H1 (cell line): ENCODE measurements around the gene DNAJC5G. TPM values are rescaled to one million over a fixed set of nuclear protein-coding genes. Genes with fewer than 3 reads are reported as not detected.

Experiments
- CTCF ChIA-PET: fragments of 300-600 bp; sonication (Branson Sonifier 250); formaldehyde crosslinking; loops from one replicate; lab custom pipeline; 2021; ENCODE audit not compliant: partially characterized antibody; lab: Charles Lee
- POLR2A ChIA-PET: fragments of 300-600 bp; sonication (Branson Sonifier 250); formaldehyde crosslinking; loops from one replicate; lab custom pipeline; 2021; ENCODE audit warnings: inconsistent platforms; ENCODE audit not compliant: partially characterized antibody; lab: Charles Lee
- DNase-seq, 2 experiments: peaks; one replicate each; pipeline versions ENCODE4 v3.0.0 to v3.0.0-alpha.2; 2010 to 2022; ENCODE audit warnings: low spot score in 2 of 2, low read depth in 1 of 2, mixed read lengths in 1 of 2
- FAIRE-seq: peaks from 2 replicates; lab custom pipeline; 2011; peaks lifted over from hg19 to GRCh38; lab: Jason Lieb, UNC
- H2AFZ ChIP-seq: 2 replicates; pipeline ENCODE4 v1.8.1; 2012; ENCODE audit warnings: low read length, inconsistent platforms
- H2AK5ac ChIP-seq: 2 replicates; pipeline ENCODE4 v1.6.1; 2013; ENCODE audit warnings: low read depth, low read length
- H2BK120ac ChIP-seq: replicated peaks from 2 replicates; pipeline ENCODE3; 2013; ENCODE audit warnings: low read depth, low read length, inconsistent platforms
- H2BK12ac ChIP-seq: 2 replicates; pipeline ENCODE4 v1.6.1; 2013; ENCODE audit warnings: low read depth, low read length
- H2BK15ac ChIP-seq: 2 replicates; pipeline ENCODE4 v1.6.1; 2013; ENCODE audit warnings: low read length
- H2BK20ac ChIP-seq: 2 replicates; pipeline ENCODE4 v1.6.1; 2013; ENCODE audit warnings: low read length
- H2BK5ac ChIP-seq: 2 replicates; pipeline ENCODE4 v1.6.1; 2013; ENCODE audit warnings: low read depth, low read length
- H3K14ac ChIP-seq: 2 replicates; pipeline ENCODE4 v1.6.1; 2013; ENCODE audit warnings: inconsistent platforms; ENCODE audit not compliant: insufficient read length
- H3K18ac ChIP-seq: 2 replicates; pipeline ENCODE4 v1.6.1; 2013; ENCODE audit warnings: low read length; ENCODE audit errors: extremely low read depth
- H3K23ac ChIP-seq: 2 replicates; pipeline ENCODE4 v1.6.1; 2013; ENCODE audit warnings: inconsistent platforms; ENCODE audit not compliant: insufficient read length
- H3K23me2 ChIP-seq: 2 replicates; pipeline ENCODE4 v1.6.1; 2013; ENCODE audit warnings: low read depth, low read length
- H3K27ac ChIP-seq: 2 replicates; pipeline ENCODE4 v1.6.1; 2011; ENCODE audit warnings: low read depth, low read length, inconsistent platforms
- H3K27me3 ChIP-seq, 4 experiments: replicated peaks in 1 of 4; 1 replicate in 1 of 4; 2 replicates in 3 of 4; pipeline versions ENCODE4 v1.6.1 to v1.8.1; 2011 to 2013; ENCODE audit warnings: low read length in 3 of 4, mild to moderate bottlenecking in 3 of 4, inconsistent platforms in 2 of 4, mixed read lengths in 2 of 4, moderate library complexity in 1 of 4; ENCODE audit not compliant: control insufficient read depth in 3 of 4, insufficient read depth in 3 of 4; ENCODE audit errors: extremely low read depth in 1 of 4
- H3K36me3 ChIP-seq, 4 experiments: 2 replicates each; pipeline versions ENCODE4 v1.6.1 to v1.8.1; 2011 to 2013; ENCODE audit warnings: mild to moderate bottlenecking in 4 of 4, low read length in 3 of 4, moderate library complexity in 2 of 4, control low read depth in 1 of 4, inconsistent platforms in 1 of 4; ENCODE audit not compliant: insufficient read depth in 4 of 4, control insufficient read depth in 2 of 4
- H3K4ac ChIP-seq: replicated peaks from 2 replicates; pipeline ENCODE3; 2013; ENCODE audit warnings: low read length, low read depth, mixed read lengths, inconsistent platforms; ENCODE audit not compliant: insufficient read length
- H3K4me1 ChIP-seq, 4 experiments: replicated peaks in 1 of 4; 1 replicate in 1 of 4; 2 replicates in 3 of 4; pipeline versions ENCODE4 v1.6.1 to v1.8.1; 2011 to 2013; ENCODE audit warnings: low read length in 3 of 4, inconsistent platforms in 2 of 4, mixed read lengths in 1 of 4; ENCODE audit not compliant: insufficient read depth in 4 of 4, control insufficient read depth in 3 of 4
- H3K4me2 ChIP-seq, 2 experiments: 2 replicates each; pipeline versions ENCODE4 v1.6.1 to v1.8.1; 2011 to 2013; ENCODE audit warnings: low read depth in 2 of 2, low read length in 2 of 2, control low read depth in 1 of 2, inconsistent platforms in 1 of 2, mild to moderate bottlenecking in 1 of 2; ENCODE audit not compliant: insufficient read depth in 1 of 2
- H3K4me3 ChIP-seq, 4 experiments: fragments of 200-600, 300-600 bp in 1 of 4; sonication (generic), shearing (Covaris generic), sonication (Bioruptor Twin) in 1 of 4; 2 replicates each; pipeline versions ENCODE4 v1.5.1 to v1.8.1; 2011 to 2016; ENCODE audit warnings: low read length in 4 of 4, low read depth in 3 of 4, control low read depth in 2 of 4, inconsistent platforms in 2 of 4, mild to moderate bottlenecking in 2 of 4, mixed read lengths in 1 of 4, moderate library complexity in 1 of 4; ENCODE audit not compliant: insufficient read depth in 2 of 4; ENCODE audit errors: extremely low read depth in 1 of 4
- H3K56ac ChIP-seq: replicated peaks from 2 replicates; pipeline ENCODE3; 2013; ENCODE audit warnings: low read depth, mild to moderate bottlenecking, mixed read lengths, low read length, inconsistent platforms; ENCODE audit not compliant: insufficient read length
- H3K79me1 ChIP-seq: 2 replicates; pipeline ENCODE4 v1.6.1; 2013; ENCODE audit warnings: low read depth, low read length, control low read depth
- H3K79me2 ChIP-seq, 2 experiments: 2 replicates each; pipeline versions ENCODE4 v1.6.1 to v1.8.1; 2012 to 2013; ENCODE audit warnings: low read length in 2 of 2, mild to moderate bottlenecking in 2 of 2, inconsistent platforms in 1 of 2; ENCODE audit not compliant: insufficient read depth in 2 of 2, control insufficient read depth in 1 of 2
- H3K9ac ChIP-seq, 4 experiments: replicated peaks in 1 of 4; 1 replicate in 1 of 4; 2 replicates in 3 of 4; pipeline versions ENCODE4 v1.6.1 to v1.8.1; 2011 to 2013; ENCODE audit warnings: low read depth in 3 of 4, low read length in 3 of 4, control low read depth in 2 of 4, mild to moderate bottlenecking in 2 of 4, moderate library complexity in 2 of 4, inconsistent platforms in 1 of 4; ENCODE audit errors: extremely low read depth in 1 of 4
- H3K9me3 ChIP-seq, 2 experiments: 2 replicates each; pipeline versions ENCODE4 v1.6.1 to v1.8.1; 2012 to 2013; ENCODE audit warnings: mild to moderate bottlenecking in 2 of 2, moderate library complexity in 2 of 2, control low read depth in 1 of 2, inconsistent platforms in 1 of 2, low read depth in 1 of 2, low read length in 1 of 2, mixed read lengths in 1 of 2; ENCODE audit not compliant: insufficient read depth in 2 of 2
- H4K20me1 ChIP-seq, 2 experiments: replicated peaks in 1 of 2; 2 replicates each; pipeline versions ENCODE3 to v1.8.1; 2011 to 2013; ENCODE audit warnings: inconsistent platforms in 2 of 2, low read length in 2 of 2, mild to moderate bottlenecking in 1 of 2; ENCODE audit not compliant: insufficient read depth in 2 of 2, control insufficient read depth in 1 of 2
- H4K5ac ChIP-seq: 2 replicates; pipeline ENCODE4 v1.6.1; 2013; ENCODE audit warnings: low read length, low read depth, mixed read lengths, inconsistent platforms; ENCODE audit not compliant: insufficient read length
- H4K8ac ChIP-seq: 2 replicates; pipeline ENCODE4 v1.8.0; 2013; ENCODE audit warnings: mild to moderate bottlenecking, moderate library complexity, low read length, inconsistent platforms; ENCODE audit not compliant: insufficient read depth; ENCODE audit errors: extremely low read depth
- H4K91ac ChIP-seq: replicated peaks from 2 replicates; pipeline ENCODE3; 2013; ENCODE audit warnings: low read length, mixed read lengths, inconsistent platforms; ENCODE audit not compliant: insufficient read length
- BACH1 ChIP-seq: IDR thresholded peaks from 2 replicates; pipeline ENCODE4 v1.6.1; 2012; ENCODE audit warnings: low read length, improper control_type of control experiment
- FOSL1 ChIP-seq: IDR thresholded peaks from 2 replicates; pipeline ENCODE4 v1.6.1; 2011; ENCODE audit warnings: mild to moderate bottlenecking, low read depth, low read length, moderate library complexity; ENCODE audit not compliant: insufficient read depth
- JUN ChIP-seq: IDR thresholded peaks from 2 replicates; pipeline ENCODE4 v1.6.1; 2011; ENCODE audit warnings: low read depth, mild to moderate bottlenecking, improper control_type of control experiment, low read length
- POU5F1 ChIP-seq: IDR thresholded peaks from 2 replicates; pipeline ENCODE4 v1.6.1; 2011; ENCODE audit warnings: low read depth, mild to moderate bottlenecking, low read length, moderate library complexity
- WGBS, 2 experiments: shearing (Covaris generic) in 1 of 2; methylation state at CpG; one replicate each; pipeline versions ENCODE4 v1.1.6 to v1.1.7; 2013 to 2015; ENCODE audit warnings: low lambda C conversion rate in 2 of 2, mixed read lengths in 2 of 2, inconsistent platforms in 1 of 2, low coverage in 1 of 2, missing lambda C conversion rate in 1 of 2; ENCODE audit not compliant: insufficient replicate concordance in 2 of 2, insufficient coverage in 1 of 2, insufficient read length in 1 of 2; ENCODE audit errors: extremely low coverage in 1 of 2, missing lambda C conversion rate in 1 of 2; 5-methylcytosine and 5-hydroxymethylcytosine counted together
- polyA plus RNA-seq, 7 experiments: library from polyadenylated mRNA; depleted of rRNA in 3 of 7; stranded (reverse) in 5 of 7; unstranded in 2 of 7; fragments of >200 nt in 5 of 7; fragments of 200-250 nt in 2 of 7; gene quantifications; 1 replicate in 5 of 7; 2 replicates in 1 of 7; 4 replicates in 1 of 7; pipeline versions ENCODE4 v1.2.1 to v1.2.3, GENCODE V29; 2011 to 2013; ENCODE audit warnings: missing spikeins in 2 of 7, mixed read lengths in 2 of 7
- total RNA-seq: library from RNA; stranded (reverse); fragmentation: NEBNext Ultra II Directional; extraction: Animal tissue kit (Norgen Biotek cat#: 25700); gene quantifications from 2 replicates; pipeline ENCODE4 v1.2.1, GENCODE V29; 2021
- TF ChIP-seq, protein P1 (sequence below): IDR thresholded peaks from 2 replicates; pipeline ENCODE4 v1.6.1; 2012; ENCODE audit warnings: inconsistent platforms

DNAJC5G gene
- total and polyA plus RNA-seq, 2 of the 8 experiments (the other 6 are each of a cell fraction or from before 2014, with no cell fraction given): 0.83 to 1.4 TPM

GRCh38 chr2:27305516-27305915 is 30.3 kb downstream of the DNAJC5G start:
- Histone ChIP-seq H3K27me3 (peaks cover 29 to 41% (median 39%) of the 10 kb centered on the region in 4 experiments), H3K4ac (no peak overlapping the region)
- FAIRE-seq: no peak

More at GRCh38 chr2:27305516-27305915, 30.3 kb downstream of the DNAJC5G start:
- H2AFZ ChIP-seq: no peak overlapping the region
- no peak overlapping the region for H3K4me2 ChIP-seq
- peaks cover 10% of the 10 kb centered on the region; the same call in 1 of the 2 replicates for H3K23me2 ChIP-seq
- H2BK5ac ChIP-seq: no peak overlapping the region
- H3K9ac ChIP-seq: no peak overlapping the region; a peak in 1 of 7 replicates
- H3K14ac ChIP-seq: no peak overlapping the region
- H3K18ac ChIP-seq: no peak overlapping the region
- H3K9me3 ChIP-seq: no peaks in the 10 kb centered on the region; a peak in 1 of 4 replicates
- no peak overlapping the region for H3K4me3 ChIP-seq
- no peak overlapping the region for H4K5ac ChIP-seq
- 93% methylated on average over 16 of the region's 16 CpGs; no CpG with 5 or more reads in 1 of the 2 experiments for WGBS, 2 experiments
- no peak overlapping the region for H4K91ac ChIP-seq
- no peak overlapping the region for H2BK20ac ChIP-seq
- H3K36me3 ChIP-seq: peaks cover 0 to 4% (median 0%) of the 10 kb centered on the region in 4 experiments; a peak in 1 of 8 replicates
- H3K56ac ChIP-seq: no peak overlapping the region
- no peak overlapping the region for H3K27ac ChIP-seq
- no peak overlapping the region for H2BK120ac ChIP-seq
- H2BK12ac ChIP-seq: no peak overlapping the region
- H2BK15ac ChIP-seq: 0 out of 2 replicates have a peak overlapping the region, but pooled peaks have one; percentile 81
- H3K79me2 ChIP-seq: no peaks in the 10 kb centered on the region
- H3K79me1 ChIP-seq: no peaks in the 10 kb centered on the region
- no peak for DNase-seq
- CTCF ChIA-PET: interaction anchor here (0.5 to 12.3 kb wide), 7 partner anchors 15 to 464 kb away, joined by 3 to 413 read pairs (median 9); partner anchors contain the start of genes DNAJC5G, MPV17 and TRIM54
- POLR2A ChIA-PET: interaction anchor here (0.8 to 8.8 kb wide), 8 partner anchors 9 to 89 kb away, joined by 3 to 105 read pairs (median 3); partner anchors contain the start of genes CAD and MPV17
- H2AK5ac ChIP-seq: no peak overlapping the region
- H3K23ac ChIP-seq: no peak overlapping the region
- H4K8ac ChIP-seq: no peak overlapping the region
- no peak for TF ChIP-seq FOSL1
- TF ChIP-seq, protein P1, sequence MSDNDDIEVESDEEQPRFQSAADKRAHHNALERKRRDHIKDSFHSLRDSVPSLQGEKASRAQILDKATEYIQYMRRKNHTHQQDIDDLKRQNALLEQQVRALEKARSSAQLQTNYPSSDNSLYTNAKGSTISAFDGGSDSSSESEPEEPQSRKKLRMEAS: no peak
- TF ChIP-seq POU5F1: no peak
- TF ChIP-seq BACH1: no peak
- no peak for TF ChIP-seq JUN
- TF ChIP-seq, all 59 proteins: peak for 0
- Histone ChIP-seq H4K20me1 (peaks cover 4 to 11% of the 10 kb centered on the region in 2 experiments), H3K4me1 (peaks cover 0 to 28% (median 14%) of the 10 kb centered on the region in 4 experiments; a peak in 5 of 7 replicates)
